Trophoblast cell (in vitro differentiated cells and primary cell): ENCODE measurements around the gene WNK2.

Source experiments
- DNase-seq, 2 donors: peaks; one replicate each; pipeline ENCODE4 v3.0.0-alpha.2; 2016
- H2AFZ ChIP-seq: 2 replicates; pipeline ENCODE4 v1.6.1; 2013; ENCODE audit warnings: low read length, moderate library complexity, mild to moderate bottlenecking; ENCODE audit not compliant: insufficient read depth, poor library complexity
- H2AK5ac ChIP-seq: 2 replicates; pipeline ENCODE4 v1.6.1; 2013; ENCODE audit warnings: mild to moderate bottlenecking, low read length
- H2BK120ac ChIP-seq: 2 replicates; pipeline ENCODE4 v1.6.1; 2013; ENCODE audit warnings: low read length, mild to moderate bottlenecking, moderate library complexity; ENCODE audit not compliant: insufficient read depth, poor library complexity
- H2BK12ac ChIP-seq: 2 replicates; pipeline ENCODE4 v1.6.1; 2013; ENCODE audit warnings: mild to moderate bottlenecking, low read length, moderate library complexity
- H2BK5ac ChIP-seq: 2 replicates; pipeline ENCODE4 v1.6.1; 2013; ENCODE audit warnings: low read length, low read depth, moderate library complexity, mild to moderate bottlenecking; ENCODE audit not compliant: poor library complexity
- H3K14ac ChIP-seq: 2 replicates; pipeline ENCODE4 v1.6.1; 2013; ENCODE audit warnings: mild to moderate bottlenecking, low read length
- H3K18ac ChIP-seq: 2 replicates; pipeline ENCODE4 v1.6.1; 2013; ENCODE audit warnings: mild to moderate bottlenecking, low read length
- H3K23ac ChIP-seq: 2 replicates; pipeline ENCODE4 v1.6.1; 2013; ENCODE audit warnings: low read length
- H3K27ac ChIP-seq: 2 replicates; pipeline ENCODE4 v1.5.1; 2013; ENCODE audit warnings: low read depth, mild to moderate bottlenecking, inconsistent platforms, low read length, moderate library complexity
- H3K27me3 ChIP-seq: 2 replicates; pipeline ENCODE4 v1.6.1; 2013; ENCODE audit warnings: inconsistent platforms, mild to moderate bottlenecking, low read length, moderate library complexity; ENCODE audit not compliant: insufficient read depth
- H3K36me3 ChIP-seq, 2 experiments: 1 replicate in 1 of 2; 2 replicates in 1 of 2; pipeline ENCODE4 v1.6.1; 2013; ENCODE audit warnings: low read length in 2 of 2, mild to moderate bottlenecking in 2 of 2, moderate library complexity in 1 of 2; ENCODE audit not compliant: insufficient read depth in 2 of 2, control insufficient read depth in 1 of 2
- H3K4ac ChIP-seq: 2 replicates; pipeline ENCODE4 v1.6.1; 2013; ENCODE audit warnings: low read depth, mild to moderate bottlenecking, low read length, moderate library complexity
- H3K4me1 ChIP-seq, 2 experiments: 1 replicate in 1 of 2; 2 replicates in 1 of 2; pipeline ENCODE4 v1.6.1; 2013; ENCODE audit warnings: low read length in 2 of 2, mild to moderate bottlenecking in 2 of 2, moderate library complexity in 1 of 2; ENCODE audit not compliant: insufficient read depth in 2 of 2, control insufficient read depth in 1 of 2
- H3K4me2 ChIP-seq: 2 replicates; pipeline ENCODE4 v1.6.1; 2013; ENCODE audit warnings: inconsistent platforms, mild to moderate bottlenecking, low read length, moderate library complexity
- H3K4me3 ChIP-seq: 2 replicates; pipeline ENCODE4 v1.5.1; 2013; ENCODE audit warnings: mild to moderate bottlenecking, low read depth, low read length, inconsistent platforms
- H3K79me1 ChIP-seq: one replicate; pipeline ENCODE4 v1.6.1; 2013; ENCODE audit warnings: low read length
- H3K79me2 ChIP-seq: 2 replicates; pipeline ENCODE4 v1.6.1; 2013; ENCODE audit warnings: low read length, mild to moderate bottlenecking; ENCODE audit not compliant: control insufficient read depth, insufficient read depth, poor library complexity
- H3K9ac ChIP-seq: 2 replicates; pipeline ENCODE4 v1.6.1; 2013; ENCODE audit warnings: mild to moderate bottlenecking, low read length
- H3K9me3 ChIP-seq: 2 replicates; pipeline ENCODE4 v1.6.1; 2013; ENCODE audit warnings: low read depth, mild to moderate bottlenecking, control low read depth, inconsistent platforms, low read length; ENCODE audit not compliant: insufficient read depth
- H4K12ac ChIP-seq: 2 replicates; pipeline ENCODE4 v1.6.1; 2013; ENCODE audit warnings: low read depth, mild to moderate bottlenecking, low read length, moderate library complexity
- H4K8ac ChIP-seq: 2 replicates; pipeline ENCODE4 v1.6.1; 2013; ENCODE audit warnings: low read depth, mild to moderate bottlenecking, low read length, moderate library complexity
- H4K91ac ChIP-seq: one replicate; pipeline ENCODE4 v1.6.1; 2013; ENCODE audit warnings: low read depth, mild to moderate bottlenecking, low read length, moderate library complexity
- WGBS: extraction: QIAGEN DNeasy Blood & Tissue Kit; methylation state at CpG from one replicate; pipeline ENCODE4 v1.1.7; 2013; ENCODE audit warnings: missing lambda C conversion rate; ENCODE audit not compliant: insufficient read length, insufficient coverage; ENCODE audit errors: extremely low coverage; 5-methylcytosine and 5-hydroxymethylcytosine counted together

WNK2 gene

DNA sequence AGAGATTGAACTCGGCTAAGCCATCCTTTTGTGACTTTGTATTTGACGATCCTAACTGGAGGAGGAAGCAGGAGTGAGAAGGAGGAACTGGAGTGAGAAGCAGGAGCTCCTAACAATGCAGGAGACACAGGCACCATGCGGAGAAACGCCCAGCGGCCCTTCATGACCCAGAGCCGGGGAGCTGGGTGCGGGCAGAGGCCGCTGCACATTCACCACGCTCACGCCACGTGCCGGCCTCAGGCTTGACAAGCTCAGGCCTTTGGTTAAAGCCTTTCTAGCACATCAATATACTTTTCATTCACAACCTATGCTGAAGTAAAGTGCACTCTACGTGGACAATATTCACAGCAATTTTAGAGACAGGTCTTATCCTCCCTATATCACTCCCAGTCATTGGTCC, 142.7 kb downstream of the WNK2 start:
- H3K4ac ChIP-seq, result no peak overlapping the region
- no peak overlapping the region for H3K4me2 ChIP-seq
- H3K79me2 ChIP-seq, result no peaks in the 10 kb centered on the region
- H2BK120ac ChIP-seq, result no peak overlapping the region
- no peak overlapping the region for H3K4me3 ChIP-seq
- H2BK12ac ChIP-seq, result no peak overlapping the region
- DNase-seq, result no peak
- no CpG with 5 or more reads among the region's 13 CpGs for WGBS
- no peak overlapping the region for H3K14ac ChIP-seq
- H4K91ac ChIP-seq, result no peak overlapping the region
- no peak overlapping the region for H3K27ac ChIP-seq
- no peaks in the 10 kb centered on the region for H3K4me1 ChIP-seq
- H4K8ac ChIP-seq, result no peak overlapping the region
- H3K36me3 ChIP-seq, result no peaks in the 10 kb centered on the region
- no peak overlapping the region for H3K18ac ChIP-seq
- H3K27me3 ChIP-seq, result no peaks in the 10 kb centered on the region
- no peak overlapping the region for H2BK5ac ChIP-seq
- H3K9ac ChIP-seq, result no peak overlapping the region
- H2AFZ ChIP-seq, result no peak overlapping the region
- no peaks in the 10 kb centered on the region for H3K79me1 ChIP-seq
- H3K9me3 ChIP-seq, result no peaks in the 10 kb centered on the region
- no peak overlapping the region for H3K23ac ChIP-seq
- no peak overlapping the region for H4K12ac ChIP-seq
- H2AK5ac ChIP-seq, result no peak overlapping the region

DNA sequence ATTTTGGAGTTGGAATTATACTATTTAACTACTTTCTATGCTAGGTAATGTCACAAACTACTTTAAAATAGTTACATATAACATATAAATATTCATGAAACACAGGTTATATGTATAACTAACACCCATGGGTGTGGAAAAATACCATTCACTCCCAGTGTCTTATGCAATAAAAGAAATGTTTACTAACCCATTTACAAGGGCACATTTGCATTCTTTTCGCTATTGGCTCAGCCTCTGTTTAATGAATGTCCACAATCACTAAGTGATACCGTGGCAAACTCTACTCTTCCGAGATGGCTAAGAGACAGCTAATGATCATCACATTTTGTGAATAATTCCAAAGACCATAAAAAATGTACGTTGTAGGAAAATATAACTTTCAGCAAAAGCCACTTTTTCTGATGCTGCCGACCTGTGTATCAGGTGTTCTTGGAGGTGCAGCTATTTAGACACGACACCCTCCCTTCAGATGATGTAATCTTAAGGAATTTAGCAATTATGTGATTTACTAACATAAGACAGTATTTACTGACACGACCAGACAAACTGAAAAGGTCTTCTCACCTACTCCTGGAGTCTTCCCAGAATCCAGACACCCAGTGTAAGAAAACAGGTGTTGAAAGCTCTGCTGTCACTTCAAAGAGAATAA, 145.8 kb downstream of the WNK2 start:
- Histone ChIP-seq H2BK5ac (no peak overlapping the region), H3K36me3 (no peaks in the 10 kb centered on the region), H3K4me3 (no peak overlapping the region), H3K27me3 (no peaks in the 10 kb centered on the region), H3K79me1 (no peaks in the 10 kb centered on the region), H2AK5ac (no peak overlapping the region), H2BK12ac (no peak overlapping the region), H3K23ac (no peak overlapping the region), H3K27ac (no peak overlapping the region), H3K14ac (no peak overlapping the region), H3K9me3 (no peaks in the 10 kb centered on the region), H3K79me2 (no peaks in the 10 kb centered on the region), H4K91ac (no peak overlapping the region), H3K4ac (no peak overlapping the region), H4K12ac (no peak overlapping the region), H2AFZ (no peak overlapping the region), H3K18ac (no peak overlapping the region), H3K4me1 (no peaks in the 10 kb centered on the region), H4K8ac (no peak overlapping the region), H3K4me2 (no peak overlapping the region), H2BK120ac (no peak overlapping the region), H3K9ac (no peak overlapping the region)
- DNase-seq, result peak in 1 of 2 donors; percentile 18
- no CpG with 5 or more reads among the region's 7 CpGs for WGBS

DNA sequence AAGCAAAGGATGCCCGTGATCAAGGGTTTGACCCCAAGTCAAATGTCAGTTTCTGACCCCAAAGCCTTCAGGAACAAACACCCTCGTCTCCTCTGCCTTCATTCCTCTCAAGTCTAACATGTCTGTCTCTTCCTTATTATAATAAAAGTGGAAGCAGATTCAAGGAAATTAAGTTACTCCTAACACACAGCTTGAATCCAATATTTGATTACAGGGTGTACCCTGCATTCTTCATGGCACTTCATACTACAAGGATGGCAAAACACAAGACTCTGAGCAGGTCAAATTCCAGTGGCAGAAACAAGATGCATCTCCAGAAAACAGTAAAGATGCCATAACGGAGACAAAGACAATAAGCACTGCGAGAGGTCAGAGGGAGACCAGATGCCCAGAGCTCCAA, 148.4 kb downstream of the WNK2 start:
- Histone ChIP-seq H3K4me3 (no peak overlapping the region), H4K8ac (no peak overlapping the region), H3K27me3 (no peaks in the 10 kb centered on the region), H3K18ac (no peak overlapping the region), H4K12ac (no peak overlapping the region), H3K9me3 (peaks cover 4% of the 10 kb centered on the region), H3K4ac (no peak overlapping the region), H3K4me1 (no peaks in the 10 kb centered on the region), H3K14ac (no peak overlapping the region), H4K91ac (no peak overlapping the region), H2BK5ac (no peak overlapping the region), H2AK5ac (no peak overlapping the region), H2BK12ac (no peak overlapping the region), H2AFZ (no peak overlapping the region), H2BK120ac (no peak overlapping the region), H3K36me3 (no peaks in the 10 kb centered on the region), H3K4me2 (no peak overlapping the region), H3K79me1 (no peaks in the 10 kb centered on the region), H3K23ac (no peak overlapping the region), H3K79me2 (no peaks in the 10 kb centered on the region), H3K9ac (no peak overlapping the region), H3K27ac (no peak overlapping the region)
- no CpG with 5 or more reads among the region's 4 CpGs for WGBS
- no peak for DNase-seq

DNA sequence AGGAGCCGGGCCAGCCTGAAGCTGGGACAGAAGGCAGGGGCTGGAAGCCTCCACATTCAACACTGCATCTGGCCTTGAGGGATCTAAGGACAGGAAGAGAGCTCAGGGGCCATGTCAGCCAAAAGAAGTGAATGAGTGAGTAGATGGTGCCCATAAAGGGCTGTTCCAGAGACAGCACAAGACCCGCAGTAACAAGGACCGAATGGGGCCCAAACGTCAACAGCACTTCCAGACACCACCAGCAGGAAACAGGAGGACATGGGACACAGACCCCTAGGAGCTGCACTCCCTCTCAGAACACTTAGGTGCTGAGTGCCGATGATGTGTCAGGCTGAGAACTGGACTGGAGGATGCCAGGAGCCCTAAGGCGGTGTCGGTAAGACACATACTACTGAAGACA, 152.8 kb downstream of the WNK2 start:
- H3K18ac ChIP-seq, result no peak overlapping the region

More for the DNA sequence above, 152.8 kb downstream of the WNK2 start:
- no peak overlapping the region for H2BK120ac ChIP-seq
- WGBS, result no CpG with 5 or more reads among the region's 7 CpGs
- no peak overlapping the region for H4K12ac ChIP-seq
- no peak overlapping the region for H2BK12ac ChIP-seq
- H2AK5ac ChIP-seq, result no peak overlapping the region
- H3K27me3 ChIP-seq, result no peaks in the 10 kb centered on the region
- no peak overlapping the region for H3K4ac ChIP-seq
- H3K27ac ChIP-seq, result no peak overlapping the region
- no peak overlapping the region for H3K9ac ChIP-seq
- no peak overlapping the region for H2AFZ ChIP-seq
- no peaks in the 10 kb centered on the region for H3K36me3 ChIP-seq
- H4K91ac ChIP-seq, result no peak overlapping the region
- peaks cover 16% of the 10 kb centered on the region for H3K9me3 ChIP-seq
- no peaks in the 10 kb centered on the region for H3K79me1 ChIP-seq
- H3K23ac ChIP-seq, result no peak overlapping the region
- no peak overlapping the region for H4K8ac ChIP-seq
- H2BK5ac ChIP-seq, result no peak overlapping the region
- H3K14ac ChIP-seq, result no peak overlapping the region
- H3K79me2 ChIP-seq, result no peaks in the 10 kb centered on the region
- H3K4me2 ChIP-seq, result no peak overlapping the region
- H3K4me1 ChIP-seq, result no peaks in the 10 kb centered on the region
- no peak overlapping the region for H3K4me3 ChIP-seq
- DNase-seq, result no peak
